ENCODE results near the gene UROD.
"Not testable (repeated sequence)": the region's sequence is repeated elsewhere in the genome, so short reads cannot be mapped to it uniquely, and the experiment has no call there.

Gene UROD

GRCh38 chr1:45011837-45012638 is at the start of gene UROD:
TSS of gene UROD (plus strand) at chr1:45012254. CDS start at chr1:45012266, 12 bp downstream.
- DNase-seq = peak; percentile 62

DNA sequence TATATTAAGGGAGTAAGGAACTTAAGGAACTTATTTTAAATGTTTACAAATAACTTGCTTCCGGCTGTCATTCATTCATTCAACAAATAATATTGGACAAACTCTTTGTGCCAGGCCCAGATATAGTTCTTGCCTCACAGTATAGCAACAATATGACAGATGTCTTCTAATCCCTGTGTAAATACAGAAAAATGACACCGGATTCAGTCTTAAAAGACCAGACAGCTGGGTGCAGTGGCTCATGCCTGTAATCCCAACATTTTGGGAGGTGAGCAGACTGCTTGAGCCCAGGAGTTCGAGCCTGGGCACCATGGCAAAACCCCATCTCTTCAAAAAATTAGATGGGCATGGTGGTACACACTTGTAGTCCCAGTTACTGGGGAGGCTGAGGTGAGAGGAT is 49.3 kb upstream of the UROD start:
- DNase-seq = no peak

DNA sequence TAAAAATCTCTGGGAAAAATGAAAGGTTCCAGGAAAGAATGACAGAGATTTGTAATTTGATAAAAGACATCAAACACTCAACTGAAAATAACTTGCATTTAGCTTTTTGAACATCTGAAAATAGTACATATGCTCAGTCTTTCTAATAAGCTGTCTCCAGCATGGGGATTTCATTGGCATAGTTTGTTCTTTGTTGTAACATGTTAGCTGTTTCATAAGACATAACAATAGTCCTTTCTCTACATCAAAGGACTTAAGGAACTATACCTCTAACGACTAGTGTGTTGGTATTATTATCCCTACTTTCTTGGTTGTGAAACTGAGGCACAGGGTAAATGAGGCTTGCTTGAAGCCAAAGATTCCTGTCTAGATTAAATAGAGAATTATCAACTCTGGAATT is 47.7 kb upstream of the UROD start:
- no peak for DNase-seq

- no peak for DNase-seq
Measured at GRCh38 chr1:44970317-44970716, 41.7 kb upstream of the UROD start.

GRCh38 chr1:44973645-44974044 is 38.4 kb upstream of the UROD start:
- no peak for DNase-seq

GRCh38 chr1:44976252-44976651 is 35.8 kb upstream of the UROD start:
- no peak for DNase-seq

- DNase-seq = not testable (repeated sequence)
Measured at GRCh38 chr1:44977372-44977771, 34.7 kb upstream of the UROD start.

DNA sequence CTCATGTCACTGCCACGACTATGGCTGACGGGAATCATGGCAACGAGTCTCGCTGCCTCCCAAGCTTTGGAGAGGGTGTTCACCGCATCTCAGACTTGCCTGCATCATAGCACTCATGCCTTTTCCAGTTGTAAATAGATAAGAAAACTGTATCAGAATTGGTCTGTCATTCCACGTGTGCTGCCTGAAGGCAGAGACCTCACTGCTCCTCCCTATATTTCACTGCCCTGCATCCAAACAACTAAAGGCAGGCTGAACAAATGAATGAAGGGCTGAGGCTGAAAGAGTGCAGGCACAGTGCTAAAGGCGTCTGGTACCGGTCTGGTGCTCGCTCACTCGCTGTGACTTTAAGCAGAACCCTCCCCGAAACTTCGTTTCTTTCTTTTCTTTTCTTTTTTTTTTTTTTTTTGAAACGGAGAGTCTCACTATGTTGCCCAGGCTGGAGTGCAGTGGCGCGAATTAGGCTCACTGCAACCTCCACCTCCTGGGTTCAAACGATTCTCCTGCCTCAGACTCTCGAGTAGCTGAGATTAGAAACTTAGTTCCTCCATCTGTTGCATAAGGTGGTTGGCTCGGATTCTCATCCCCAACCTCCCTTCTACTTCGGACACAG is 26.2 kb upstream of the UROD start:
- DNase-seq = no peak

DNA sequence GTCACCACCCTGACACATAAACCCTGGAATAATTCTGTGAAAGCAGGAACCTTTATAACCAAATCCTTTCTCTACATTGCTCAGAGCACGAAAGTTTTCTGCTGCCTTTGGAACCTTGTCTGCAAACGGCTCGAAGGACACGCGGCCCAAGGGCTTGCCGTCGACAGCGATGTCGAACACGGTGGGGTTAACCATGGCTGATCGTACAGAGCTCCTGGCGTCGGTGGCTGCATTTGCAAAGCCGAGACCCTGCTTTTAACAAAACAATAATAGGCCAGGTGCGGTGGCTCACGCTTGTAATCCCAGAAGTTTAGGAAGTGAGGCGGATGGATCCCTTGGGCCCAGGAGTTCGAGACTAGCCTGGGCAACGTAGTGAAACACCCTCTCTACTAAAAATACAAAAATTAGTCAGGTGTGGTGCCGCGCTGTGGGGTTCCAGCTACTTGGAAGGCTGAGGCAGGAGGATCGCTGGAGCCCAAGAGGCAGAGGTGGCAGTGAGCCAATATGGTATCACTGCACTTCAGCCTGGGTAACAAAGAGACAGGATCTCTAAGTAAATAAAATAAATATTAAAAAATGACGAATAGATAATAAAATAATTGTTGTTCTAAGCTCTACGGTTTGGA is 23.4 kb upstream of the UROD start:
- no peak for DNase-seq

- no peak for DNase-seq
Measured at GRCh38 chr1:44994309-44994898, 17.6 kb upstream of the UROD start.

DNA sequence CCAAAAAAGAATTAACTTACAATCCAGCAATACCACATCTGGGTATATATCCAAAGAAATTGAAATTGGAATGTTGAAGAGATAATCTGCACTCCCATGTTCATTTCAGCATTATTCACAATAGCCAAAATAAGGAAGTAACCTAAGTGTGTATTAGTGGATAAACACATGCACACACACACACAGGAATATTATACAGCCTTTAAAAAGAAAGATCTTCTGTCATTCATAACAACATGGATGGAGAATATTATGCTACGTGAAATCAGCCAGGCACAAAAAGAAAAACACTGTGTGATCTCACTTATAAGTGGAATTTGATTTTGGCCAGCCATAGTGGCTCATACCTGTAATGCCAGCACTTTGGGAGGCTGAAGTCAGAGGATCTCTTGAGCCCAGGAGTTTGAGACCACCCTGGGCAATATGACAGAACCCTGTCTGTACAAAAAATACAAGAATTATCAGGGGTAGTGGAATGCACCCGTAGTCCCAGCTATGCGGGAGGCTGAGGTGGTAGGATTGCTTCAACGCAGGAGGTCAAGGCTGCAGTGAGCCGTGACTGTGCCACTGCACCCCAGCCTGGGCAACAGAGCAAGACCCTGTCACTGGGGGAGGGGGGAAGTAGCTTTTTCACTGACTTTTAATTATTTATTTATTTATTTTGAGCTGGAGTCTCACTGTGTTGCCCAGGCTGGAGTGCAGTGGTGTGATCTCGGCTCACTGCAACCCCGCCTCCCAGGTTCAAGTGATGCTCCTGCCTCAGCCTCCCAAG is 16.4 kb upstream of the UROD start:
- no peak for DNase-seq

DNA sequence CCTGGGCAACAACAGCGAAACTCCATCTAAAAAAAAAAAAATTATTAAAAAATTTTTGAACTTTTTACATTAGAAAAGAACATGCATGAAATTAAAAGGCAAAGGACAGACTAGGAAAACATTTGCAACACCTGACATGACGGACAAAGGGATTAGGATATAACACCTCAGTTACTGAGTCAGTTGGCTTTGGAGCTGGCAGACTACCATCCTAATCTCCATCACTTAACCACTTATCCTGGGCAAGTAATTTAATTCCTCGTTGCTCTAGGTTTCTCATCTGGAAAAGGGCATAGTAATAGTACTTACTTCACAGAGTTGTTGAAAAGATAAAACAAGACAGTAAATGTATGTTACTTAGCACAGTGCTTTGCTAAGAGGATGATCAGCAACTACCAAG is 12.8 kb upstream of the UROD start:
- no peak for DNase-seq

GRCh38 chr1:45001011-45001481 is 11.0 kb upstream of the UROD start:
- no peak for DNase-seq

GRCh38 chr1:45001576-45001975 is 10.5 kb upstream of the UROD start:
- not testable (repeated sequence) for DNase-seq

- no peak for DNase-seq
Measured at GRCh38 chr1:45002650-45003645, 9.1 kb upstream of the UROD start.

DNA sequence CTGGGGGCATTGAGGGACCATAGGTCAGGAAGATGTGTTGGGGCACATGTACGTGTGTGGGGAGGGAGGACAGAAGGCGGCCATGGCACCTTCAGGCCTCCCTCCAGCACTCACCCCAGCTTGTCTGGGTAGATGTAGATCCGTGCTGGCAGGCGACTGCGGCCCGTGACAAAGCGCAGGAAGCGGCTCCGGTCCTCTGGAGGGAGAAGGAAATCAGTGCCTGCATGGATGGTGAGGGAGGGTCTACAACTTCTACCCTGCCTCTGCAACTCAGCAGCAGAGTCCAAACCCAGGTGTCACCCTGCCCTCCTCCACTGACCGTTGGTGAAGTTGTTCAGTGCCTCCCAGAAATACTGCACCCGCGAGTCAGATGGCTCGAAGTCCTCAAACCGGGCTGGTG is 8.3 kb upstream of the UROD start:
- no peak for DNase-seq

DNA sequence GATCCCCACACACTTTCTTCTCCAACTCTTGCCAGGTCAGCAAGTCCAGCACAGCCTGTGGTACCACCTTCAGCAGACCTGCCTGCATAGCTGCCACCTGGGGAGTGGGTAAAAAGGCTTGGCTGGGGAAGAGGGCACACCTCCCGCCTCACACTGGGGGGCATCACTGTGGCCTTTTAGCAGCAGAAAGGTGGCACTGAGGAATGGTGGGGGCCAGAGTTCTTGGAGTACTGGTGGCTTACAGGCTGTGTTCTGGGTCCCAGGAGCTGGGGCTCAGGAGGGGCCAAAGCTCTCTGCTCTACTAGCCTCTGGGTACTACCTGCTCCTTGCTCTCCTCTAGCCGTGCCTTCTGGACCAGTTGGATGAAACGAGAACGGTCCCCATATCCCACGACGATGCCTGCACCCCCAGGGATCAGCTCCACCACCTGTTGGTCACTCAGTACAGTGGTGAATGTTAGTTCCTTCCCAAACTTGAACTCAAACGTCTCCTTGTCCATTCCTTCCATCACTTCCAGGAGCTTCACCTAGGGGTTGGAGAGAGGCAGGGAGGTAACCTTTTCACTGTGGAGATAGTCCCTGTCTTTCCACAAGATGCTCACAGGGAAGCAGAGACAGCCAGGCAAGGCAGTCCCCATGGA is 7.7 kb upstream of the UROD start:
- DNase-seq = no peak

GRCh38 chr1:45005761-45006160 is 6.3 kb upstream of the UROD start:
- DNase-seq = no peak

DNA sequence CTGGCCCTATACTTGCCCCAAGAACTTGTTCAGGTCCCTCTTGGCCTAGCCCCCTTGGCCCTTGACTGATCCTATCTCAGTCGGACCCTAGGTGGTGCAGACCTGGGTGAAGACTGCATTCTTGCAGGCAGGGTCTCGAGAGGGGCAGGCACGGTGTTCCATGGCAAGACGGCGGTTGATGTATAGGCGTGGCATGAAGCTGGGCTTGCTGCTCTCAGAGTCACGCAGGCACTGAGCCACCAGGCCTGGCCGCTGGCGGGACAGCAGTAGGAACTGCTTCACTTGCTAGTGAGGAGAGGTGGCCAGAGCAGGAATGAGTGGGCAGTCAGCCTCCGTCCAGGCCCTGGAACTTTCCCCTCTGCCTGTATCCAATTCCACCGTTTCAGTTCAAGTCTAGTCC is 4.7 kb upstream of the UROD start:
- no peak for DNase-seq

GRCh38 chr1:45008076-45008475 is 4.0 kb upstream of the UROD start:
- DNase-seq = no peak

GRCh38 chr1:45008516-45008915 is 3.5 kb upstream of the UROD start:
- DNase-seq = no peak

Measured in 8988T (cell line).